Anterior cingulate cortex (tissue), 58 donors: ENCODE measurements around the gene CFAP77.
A peak's percentile ranks its signal among the peaks of the same experiment; 100 is the strongest.

Experiments used
- DNase-seq, 58 donors: peaks; one replicate each; lab custom pipeline; 2025; lab: John Stamatoyannopoulos, UW

CFAP77 gene

DNA sequence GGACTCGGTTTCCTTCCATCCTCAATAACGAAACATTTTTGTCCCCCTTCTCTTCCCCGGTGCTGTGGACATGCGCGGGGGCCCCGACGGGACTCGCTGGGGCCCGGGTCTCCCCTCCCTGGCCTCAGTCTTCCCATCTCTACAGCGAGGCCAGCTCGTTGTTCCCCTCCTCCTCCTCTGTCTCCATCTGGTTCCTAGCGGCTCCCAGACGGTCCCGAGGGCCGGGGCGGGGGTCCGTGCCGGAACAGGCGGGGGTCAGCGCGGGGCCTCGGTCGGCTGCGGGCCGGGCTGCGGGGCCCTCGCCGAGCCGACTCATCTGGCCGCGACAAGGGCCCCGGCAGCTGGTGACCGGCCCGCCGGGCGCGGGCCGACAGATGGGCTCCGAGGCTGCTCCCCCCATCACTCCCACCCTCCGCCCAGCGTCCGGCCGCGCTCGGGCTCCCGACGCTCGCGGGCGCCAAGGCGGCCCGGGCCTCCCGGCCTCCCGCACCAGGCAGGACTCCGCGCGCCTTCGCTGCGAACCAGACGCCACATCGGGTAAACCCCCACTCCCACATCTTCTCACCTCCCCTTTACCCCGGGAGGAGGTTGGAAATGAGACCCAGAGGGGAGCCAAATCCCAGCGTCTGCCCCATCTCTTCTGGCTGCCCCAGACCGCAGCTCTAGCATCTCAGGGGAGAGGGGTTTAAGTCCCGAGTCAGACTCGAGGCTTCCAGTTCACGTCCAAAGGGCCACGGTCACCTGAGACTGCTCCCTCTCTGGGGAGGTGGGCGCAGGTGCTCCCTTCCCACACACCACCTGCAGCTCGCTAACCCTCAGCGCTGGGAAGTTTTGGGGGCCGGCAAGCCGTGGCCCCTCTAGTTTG, 180.5 kb downstream of the CFAP77 start:
- DNase-seq: no peak

DNA sequence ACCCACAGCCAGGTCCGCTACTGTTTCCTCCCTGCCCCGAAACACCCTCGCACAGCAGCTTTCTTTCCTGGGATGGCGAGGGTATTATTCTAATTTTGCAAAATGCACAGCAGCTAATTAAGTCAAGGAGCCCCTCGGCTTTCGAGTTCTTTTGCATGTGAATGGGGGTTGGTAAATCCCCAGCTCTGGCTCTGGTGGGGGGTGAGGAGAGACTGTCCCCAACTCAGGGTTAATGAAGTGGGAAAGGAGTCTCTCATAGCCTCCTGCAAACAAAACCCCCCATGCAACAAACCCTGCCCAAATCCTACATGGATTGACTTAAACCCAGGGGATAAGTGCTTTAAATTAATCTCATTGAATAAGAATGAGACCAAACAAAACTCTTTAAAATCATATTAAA, 181.2 kb downstream of the CFAP77 start:
- DNase-seq: no peak

DNA sequence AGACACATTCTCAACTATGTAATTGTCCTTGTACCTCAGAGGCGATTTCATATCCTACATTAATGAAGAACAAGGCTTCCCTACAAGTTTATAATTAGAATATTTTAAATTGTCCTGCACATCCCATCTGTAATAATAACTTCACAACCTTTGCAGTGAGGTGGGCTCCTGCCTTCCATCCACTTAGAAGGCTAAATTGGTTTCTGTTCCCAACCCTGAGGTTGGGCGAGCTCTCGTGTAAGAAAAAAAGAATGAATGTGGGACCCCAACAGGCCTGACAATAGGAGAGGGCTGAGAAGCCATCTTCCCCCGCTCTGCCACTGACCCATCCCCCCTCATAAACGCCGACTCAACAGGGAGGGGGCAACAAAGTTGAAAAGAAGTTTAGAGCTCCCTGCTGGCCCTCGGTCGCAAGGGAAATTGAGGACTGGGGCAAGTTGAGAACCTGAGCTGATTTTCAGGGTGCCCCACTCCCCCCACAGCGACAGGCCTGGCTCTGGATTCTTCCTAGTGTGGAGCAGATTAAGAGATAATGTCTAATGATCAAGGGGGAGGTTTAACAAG, 181.8 kb downstream of the CFAP77 start:
- no peak for DNase-seq

DNA sequence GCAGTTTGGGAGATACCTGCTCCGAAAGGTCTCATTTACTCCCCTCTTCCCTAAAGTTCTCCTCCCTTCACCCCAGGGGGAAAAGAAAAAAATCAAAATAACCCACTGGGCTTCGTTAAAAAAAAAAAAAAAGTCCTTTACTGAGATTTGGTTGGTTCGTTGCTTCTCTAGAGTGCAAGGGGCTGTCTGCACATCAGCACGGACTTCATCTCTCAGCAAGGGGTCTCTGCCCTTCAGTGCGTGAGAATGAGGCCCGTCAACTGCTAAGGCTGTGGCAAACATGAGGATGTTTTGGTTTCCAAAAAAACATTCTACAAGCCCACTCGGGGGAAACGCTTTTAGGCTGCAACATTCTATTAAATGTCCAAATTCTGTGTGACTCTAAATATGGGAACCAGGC, 182.4 kb downstream of the CFAP77 start:
- no peak for DNase-seq

DNA sequence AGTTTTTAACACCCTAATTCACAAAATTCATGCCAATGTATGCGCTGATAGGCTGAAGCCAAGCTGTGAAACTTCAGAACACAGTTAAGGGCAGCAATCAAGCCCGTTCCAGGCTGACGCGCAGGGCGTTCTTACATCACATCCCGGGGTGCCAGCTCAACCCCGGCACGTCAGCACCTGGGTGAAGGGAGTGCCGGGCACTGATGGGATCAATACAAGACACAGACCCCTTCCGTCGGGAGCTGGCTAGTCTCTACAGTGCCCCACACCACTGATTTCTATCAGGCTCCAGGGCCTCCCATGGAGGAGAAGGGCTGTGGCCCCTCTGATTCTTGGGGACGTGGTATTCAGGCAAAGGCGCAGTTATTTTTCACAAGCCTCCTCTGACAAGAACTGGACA, 184.4 kb downstream of the CFAP77 start:
- DNase-seq: no peak

DNA sequence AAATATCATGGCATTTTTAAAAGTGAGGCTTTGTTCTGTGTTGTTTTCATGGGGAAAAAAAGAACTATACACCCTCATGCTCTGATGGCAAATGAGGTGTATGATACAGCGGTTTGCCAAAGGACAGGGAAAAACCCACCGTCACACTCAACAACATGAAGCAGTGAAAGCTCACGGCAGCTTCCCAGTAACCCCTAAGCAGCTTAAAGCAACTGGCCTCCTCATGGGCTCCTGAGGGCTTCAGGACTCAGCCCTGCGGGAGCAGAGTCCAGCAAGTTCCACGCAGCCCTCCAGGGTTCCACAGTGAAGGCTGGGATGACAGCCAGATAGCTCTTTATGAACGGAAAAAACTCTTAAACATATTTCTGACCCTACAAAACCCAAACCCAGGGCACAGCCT, 185.3 kb downstream of the CFAP77 start:
- no peak for DNase-seq

DNA sequence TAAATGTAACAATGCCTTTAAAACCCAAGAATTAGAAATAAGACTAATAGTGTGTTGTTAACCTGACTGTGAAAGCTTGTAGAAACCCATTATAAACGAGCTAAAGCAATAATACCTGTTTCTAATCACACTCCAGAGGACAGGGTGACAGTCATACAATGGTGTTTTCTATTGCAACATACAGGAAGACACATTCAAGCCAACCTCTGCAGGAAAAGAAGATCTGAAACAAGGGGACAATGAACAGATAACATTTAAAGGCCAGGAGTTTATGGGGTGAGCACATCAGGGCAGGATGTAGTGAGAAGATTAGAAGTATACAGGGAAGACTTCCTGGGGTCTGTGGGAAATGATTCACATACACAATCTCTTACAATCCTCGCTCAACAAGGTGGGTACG, 186.2 kb downstream of the CFAP77 start:
- DNase-seq: no peak

DNA sequence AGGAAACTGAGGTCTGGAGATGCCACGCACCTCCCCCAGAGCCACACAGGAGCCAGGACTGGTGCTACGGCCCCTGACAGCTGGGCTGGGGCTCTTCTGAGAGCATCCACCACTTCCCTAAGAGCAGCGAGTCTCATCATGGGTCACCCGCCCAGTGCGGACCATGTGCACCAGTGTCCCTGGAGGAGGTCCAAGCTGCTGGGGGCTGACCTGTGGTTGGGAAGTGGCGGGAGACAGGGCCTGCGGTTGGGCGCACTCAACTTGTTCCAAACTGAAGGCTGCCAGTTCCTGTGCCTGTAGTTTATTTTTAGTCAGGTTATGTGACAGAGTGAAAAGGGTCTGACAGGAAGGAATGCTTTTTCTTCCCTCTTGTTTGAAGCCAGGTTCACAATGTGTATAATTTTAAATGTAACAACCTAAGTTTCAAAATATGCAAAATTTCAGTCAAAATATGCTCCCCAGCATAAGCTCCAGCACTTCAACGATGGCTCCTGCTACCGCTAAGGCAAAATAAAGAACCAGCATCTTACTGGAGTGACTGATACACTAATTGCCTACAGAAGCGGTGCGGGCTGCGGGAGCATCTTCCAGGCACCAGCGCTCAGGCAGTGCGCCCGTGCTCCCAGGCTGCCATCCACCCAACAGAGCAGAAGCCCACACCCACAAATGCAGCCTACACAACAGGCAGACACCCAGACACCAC, 187.2 kb downstream of the CFAP77 start:
- DNase-seq: peak in 27 of 58 donors; percentile 3 to 57 (median 14)

DNA sequence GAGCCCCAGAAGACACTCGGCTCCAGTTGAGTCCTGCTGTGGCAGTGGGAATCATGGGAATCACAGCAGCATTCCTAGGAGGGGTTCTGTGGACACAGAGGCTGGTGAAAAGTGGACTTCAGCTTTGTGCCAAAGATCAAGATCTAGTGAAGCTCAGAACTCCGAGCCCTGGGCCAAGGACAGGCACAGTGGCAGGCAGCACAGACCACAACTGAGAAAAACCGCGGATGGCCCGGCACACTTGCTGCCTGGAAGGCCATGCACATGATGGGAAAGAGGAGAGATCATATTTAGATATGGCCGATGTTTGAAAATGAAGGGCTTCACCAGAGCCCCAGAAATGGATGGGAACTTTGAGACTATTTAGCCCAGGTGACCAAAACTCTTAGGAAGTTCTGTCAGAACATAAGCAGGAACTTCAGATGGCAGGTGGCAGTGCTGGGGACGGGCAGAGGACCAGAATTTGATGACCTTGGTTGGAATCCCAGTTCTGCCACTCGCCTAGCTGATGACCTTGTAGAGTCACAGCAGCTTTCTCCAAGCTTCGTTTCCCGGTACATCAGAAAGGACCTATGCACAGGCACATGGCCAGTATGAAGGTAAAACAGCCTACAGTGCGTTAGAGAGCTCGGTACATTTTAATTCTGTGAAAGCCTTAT, 190.4 kb downstream of the CFAP77 start:
- no peak for DNase-seq

DNA sequence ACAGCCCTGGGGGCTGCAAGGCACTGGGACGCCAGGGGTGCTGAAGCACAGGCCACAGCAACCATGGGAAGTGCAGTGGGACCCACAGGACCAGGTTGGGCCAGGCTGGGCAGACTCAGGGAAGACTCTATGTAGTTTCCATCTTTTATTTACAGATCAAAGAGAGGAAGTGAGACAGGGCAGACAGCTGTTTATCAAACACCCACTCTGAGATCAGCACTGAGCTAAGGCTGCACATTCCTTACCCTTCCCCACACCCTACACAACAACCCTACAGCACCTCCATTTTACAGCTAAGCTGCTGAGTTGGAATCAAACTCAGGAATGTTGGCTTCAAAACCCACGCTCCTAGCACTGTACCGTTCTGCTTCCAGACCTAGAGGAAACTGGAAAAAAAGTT, 192.2 kb downstream of the CFAP77 start:
- no peak for DNase-seq

DNA sequence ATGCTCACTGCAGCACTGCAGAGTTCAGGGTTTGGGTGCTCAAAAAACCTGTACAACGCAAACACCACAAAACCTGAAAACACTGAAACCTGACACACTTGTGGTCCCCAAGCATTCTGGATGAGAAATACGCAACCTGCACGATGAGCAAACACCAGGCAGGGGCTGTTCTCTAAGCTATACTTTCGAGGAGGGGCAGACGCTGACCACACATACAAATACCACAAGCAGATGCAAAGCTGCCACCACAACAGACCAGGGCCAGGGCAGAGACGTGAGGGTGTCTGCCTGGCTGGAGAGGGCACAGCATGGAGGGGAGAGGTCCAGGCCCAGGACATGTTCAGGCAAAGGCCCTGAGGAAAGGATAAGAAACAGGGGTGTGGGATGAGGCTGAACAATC, 195.4 kb downstream of the CFAP77 start:
- DNase-seq: no peak

DNA sequence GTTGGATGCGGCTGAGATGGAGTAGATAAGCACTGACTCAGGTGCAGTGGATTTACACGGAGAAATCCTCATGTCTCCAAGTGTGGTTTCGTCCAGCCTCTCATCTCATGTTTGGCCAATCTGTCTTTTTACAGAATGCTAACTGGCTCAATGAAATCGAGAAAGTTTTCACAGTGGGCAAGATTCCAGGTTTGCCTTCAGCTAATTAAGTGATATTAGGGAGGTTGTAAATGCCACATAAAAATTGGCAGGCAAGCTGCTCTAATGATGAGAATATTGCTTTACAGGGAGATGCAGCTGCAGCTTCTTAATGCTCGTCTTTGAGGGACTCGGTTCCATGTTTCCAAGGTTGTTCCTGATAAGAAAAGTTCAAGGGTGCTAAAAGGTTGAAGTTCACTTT, 196.1 kb downstream of the CFAP77 start:
- no peak for DNase-seq

DNA sequence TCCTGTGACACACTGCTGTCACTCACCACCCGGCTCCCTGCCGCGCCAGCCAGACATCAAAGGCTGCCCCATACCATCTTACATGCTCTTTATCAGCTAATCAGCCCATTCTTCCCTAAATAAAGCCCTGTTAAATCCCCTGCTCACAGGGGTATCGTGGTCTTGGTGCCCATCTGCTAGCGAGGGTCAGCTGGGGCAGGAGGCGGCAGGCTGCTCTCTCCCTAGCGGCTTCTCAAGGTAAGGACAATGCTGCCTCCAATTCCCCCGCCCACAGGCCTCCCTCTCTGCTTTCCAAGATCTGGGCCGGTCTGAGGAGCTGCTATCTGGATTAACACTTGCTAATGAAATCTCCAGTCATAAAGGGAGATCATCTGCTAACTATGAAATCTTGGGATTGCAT, 199.2 kb downstream of the CFAP77 start:
- peak in 6 of 58 donors; percentile 4 to 39 (median 16) for DNase-seq

DNA sequence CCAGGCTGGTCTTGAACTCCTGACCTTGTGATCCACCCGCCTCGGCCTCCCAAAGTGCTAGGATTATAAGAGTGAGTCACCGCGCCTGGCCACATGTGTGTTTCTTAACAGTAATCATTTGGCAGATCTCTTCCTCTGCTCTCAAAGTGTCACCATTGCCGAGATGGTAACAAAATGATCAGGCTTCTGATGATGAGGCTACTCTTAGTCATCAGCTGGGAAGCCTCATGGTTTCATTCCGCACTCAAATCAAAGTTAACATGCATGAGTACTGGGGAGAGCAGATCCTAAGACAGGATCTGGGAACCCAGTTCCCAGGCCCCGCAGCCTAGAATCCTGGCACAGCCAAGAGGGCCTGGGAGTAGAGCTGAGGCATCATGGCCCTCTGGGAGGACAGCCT, 199.8 kb downstream of the CFAP77 start:
- no peak for DNase-seq

DNA sequence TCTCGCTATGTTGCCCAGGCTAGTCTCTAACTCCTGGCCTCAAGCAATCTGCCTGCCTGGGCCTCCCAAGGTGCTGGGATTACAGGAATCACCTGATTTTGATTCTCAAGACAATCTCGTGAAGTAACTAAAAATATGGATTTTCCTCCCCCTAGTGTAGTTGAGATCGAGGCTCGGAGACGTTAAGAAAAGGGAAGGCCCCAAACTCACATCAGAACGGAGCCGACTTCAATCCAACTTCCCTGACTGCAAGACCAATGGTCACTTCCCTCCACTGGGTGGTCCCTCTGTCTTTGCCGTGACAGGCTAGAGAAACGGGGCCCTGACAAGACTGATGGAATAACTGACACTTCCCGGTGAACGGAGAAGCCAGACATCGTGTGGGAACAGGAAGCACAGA, 200.7 kb downstream of the CFAP77 start:
- DNase-seq: no peak

DNA sequence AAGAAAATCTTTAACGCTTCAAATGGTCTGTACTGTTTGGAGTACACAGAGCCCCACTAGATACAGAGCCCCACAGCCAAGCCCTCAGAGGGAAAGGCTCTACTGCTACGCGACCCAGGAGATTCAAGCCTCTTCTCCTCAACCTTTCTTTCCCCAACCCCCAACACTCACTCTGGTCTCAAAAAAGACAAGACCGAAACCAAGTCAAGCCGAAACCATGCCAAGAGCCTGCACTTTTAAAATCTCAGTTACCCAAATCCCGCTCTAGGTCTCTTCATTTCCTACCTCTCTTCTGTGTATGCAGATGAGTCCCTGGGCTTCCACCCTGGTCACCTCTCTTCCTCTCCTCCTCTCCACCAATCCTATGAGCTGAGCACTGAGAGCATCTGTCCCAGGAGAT, 204.3 kb downstream of the CFAP77 start:
- DNase-seq: no peak

DNA sequence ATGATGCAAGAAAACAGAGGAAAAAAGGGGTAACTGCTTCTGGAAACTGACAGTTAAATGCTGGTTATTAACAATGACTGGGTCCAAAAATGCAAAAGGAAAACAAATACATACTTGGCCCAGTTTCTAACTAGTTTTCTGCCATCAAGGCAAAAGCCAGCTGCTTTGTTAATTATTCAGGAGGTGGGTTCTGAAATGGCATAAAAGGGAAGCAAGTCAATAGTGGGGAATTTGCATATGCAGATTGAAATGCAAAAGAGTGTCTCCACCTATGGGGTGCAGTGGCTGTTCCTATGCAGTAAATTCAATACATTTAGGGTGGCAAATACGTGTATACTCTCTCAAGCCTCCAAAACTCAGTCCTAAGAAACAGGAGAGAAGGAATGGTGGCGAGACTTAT, 205.8 kb downstream of the CFAP77 start:
- DNase-seq: no peak

DNA sequence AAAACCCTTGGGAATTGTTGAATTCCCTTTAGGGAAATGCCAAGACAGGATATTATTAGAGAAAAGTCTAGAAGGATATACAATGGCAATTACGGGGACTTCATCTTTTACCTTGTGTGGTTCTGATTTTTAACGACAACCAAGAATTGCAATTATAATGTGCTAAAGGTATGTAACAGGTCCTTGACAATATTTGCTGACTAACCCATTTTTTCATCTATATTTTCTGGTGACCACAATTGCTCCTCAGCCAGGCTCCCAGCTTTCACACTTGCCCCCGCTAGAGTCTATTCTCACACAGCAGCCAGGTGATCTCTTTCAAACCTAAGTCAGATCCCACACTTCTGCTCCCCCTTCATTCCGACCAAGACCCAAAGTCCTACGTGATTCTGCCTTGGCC, 206.7 kb downstream of the CFAP77 start:
- DNase-seq: no peak

DNA sequence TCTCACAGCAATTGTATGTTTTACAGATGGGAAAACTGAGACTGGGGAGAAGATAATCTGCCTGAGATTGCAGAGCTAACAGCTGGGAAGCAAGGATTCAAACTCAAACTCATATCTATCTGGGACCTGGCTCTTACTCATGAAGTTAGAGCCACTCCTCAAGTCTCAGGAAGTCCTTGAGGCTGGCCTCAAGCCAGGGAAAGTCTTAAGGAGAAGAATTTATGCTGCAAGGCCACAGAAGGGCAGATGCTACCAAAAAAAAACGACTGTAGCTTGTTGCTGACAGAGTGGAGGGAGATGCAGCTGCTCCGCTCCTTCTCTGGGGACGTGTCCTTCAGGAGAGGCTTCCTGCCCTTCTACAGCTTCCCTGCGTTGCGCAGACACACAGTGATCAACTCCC, 212.1 kb downstream of the CFAP77 start:
- no peak for DNase-seq
